CD8-positive, alpha-beta memory T cell (primary cell): Measurements from ENCODE around the gene IGSF3. TPM values are rescaled to one million over a fixed set of nuclear protein-coding genes. Genes with fewer than 3 reads are reported as not detected.

Experiments
- CTCF ChIA-PET: fragments of 350-600 bp; sonication (Branson Sonifier 250); formaldehyde crosslinking; loops from one replicate; lab custom pipeline; 2021; ENCODE audit warnings: antibody characterized with exemption; lab: Charles Lee
- POLR2A ChIA-PET: fragments of 350-600 bp; sonication (Branson Sonifier 250); formaldehyde crosslinking; loops from one replicate; lab custom pipeline; 2021; ENCODE audit warnings: antibody characterized with exemption; lab: Charles Lee
- DNase-seq, 5 donors: peaks; one replicate each; pipeline versions ENCODE4 v3.0.0 to v3.0.0-alpha.2; 2020 to 2022; ENCODE audit warnings: mixed read lengths in 1 of 5
- H3K27ac ChIP-seq: one replicate; pipeline ENCODE4 v1.7.0; 2013; ENCODE audit warnings: low read depth, mild to moderate bottlenecking, low read length, moderate library complexity
- H3K27me3 ChIP-seq: 2 replicates; pipeline ENCODE4 v1.7.0; 2013; ENCODE audit warnings: low read length, mild to moderate bottlenecking; ENCODE audit not compliant: insufficient read depth, poor library complexity, severe bottlenecking
- H3K36me3 ChIP-seq: 2 replicates; pipeline ENCODE4 v1.7.0; 2013; ENCODE audit warnings: mild to moderate bottlenecking, low read length, moderate library complexity; ENCODE audit not compliant: insufficient read depth
- H3K4me1 ChIP-seq: 2 replicates; pipeline ENCODE4 v1.7.0; 2013; ENCODE audit warnings: mild to moderate bottlenecking, low read length, moderate library complexity; ENCODE audit not compliant: insufficient read depth
- H3K4me3 ChIP-seq: 2 replicates; pipeline ENCODE4 v1.7.0; 2013; ENCODE audit warnings: mild to moderate bottlenecking, low read length
- H3K9me3 ChIP-seq: 2 replicates; pipeline ENCODE4 v1.7.0; 2013; ENCODE audit warnings: mild to moderate bottlenecking, low read length
- H3K27ac Mint-ChIP-seq, 8 donors: one replicate each; pipeline ENCODE4 v1.8.0; 2020 to 2021; ENCODE audit warnings: mixed read lengths in 8 of 8, mild to moderate bottlenecking in 6 of 8, inconsistent platforms in 3 of 8, moderate library complexity in 3 of 8
- H3K27me3 Mint-ChIP-seq, 2 donors: one replicate each; pipeline ENCODE4 v1.8.0; 2020 to 2021; ENCODE audit warnings: mixed read lengths in 2 of 2, mild to moderate bottlenecking in 1 of 2, moderate library complexity in 1 of 2
- H3K36me3 Mint-ChIP-seq, 3 donors: one replicate each; pipeline ENCODE4 v1.8.0; 2020 to 2021; ENCODE audit warnings: mixed read lengths in 3 of 3, inconsistent platforms in 1 of 3, mild to moderate bottlenecking in 1 of 3
- H3K4me1 Mint-ChIP-seq, 3 donors: one replicate each; pipeline ENCODE4 v1.8.0; 2020 to 2021; ENCODE audit warnings: mixed read lengths in 3 of 3, inconsistent platforms in 1 of 3, mild to moderate bottlenecking in 1 of 3
- H3K4me3 Mint-ChIP-seq, 7 donors: one replicate each; pipeline ENCODE4 v1.8.0; 2020 to 2021; ENCODE audit warnings: mixed read lengths in 7 of 7, mild to moderate bottlenecking in 6 of 7, moderate library complexity in 4 of 7, inconsistent platforms in 2 of 7
- H3K9me3 Mint-ChIP-seq, 5 donors: one replicate each; pipeline ENCODE4 v1.8.0; 2020 to 2022; ENCODE audit warnings: mixed read lengths in 5 of 5, mild to moderate bottlenecking in 3 of 5, moderate library complexity in 2 of 5, inconsistent platforms in 1 of 5
- polyA plus RNA-seq: library from polyadenylated mRNA; unstranded; fragments of 300-500 nt; fragmentation: Illumina TruSeq; gene quantifications from one replicate; pipeline ENCODE4 v1.2.3, GENCODE V29; 2021
- total RNA-seq, 2 experiments: library from RNA; stranded (reverse); gene quantifications; one replicate each; pipeline ENCODE4 v1.2.3, GENCODE V29; 2021

IGSF3 gene
- total and polyA plus RNA-seq, 3 experiments from 2014 or later, result 1.8 to 2.0 TPM; not detected in 1

DNA sequence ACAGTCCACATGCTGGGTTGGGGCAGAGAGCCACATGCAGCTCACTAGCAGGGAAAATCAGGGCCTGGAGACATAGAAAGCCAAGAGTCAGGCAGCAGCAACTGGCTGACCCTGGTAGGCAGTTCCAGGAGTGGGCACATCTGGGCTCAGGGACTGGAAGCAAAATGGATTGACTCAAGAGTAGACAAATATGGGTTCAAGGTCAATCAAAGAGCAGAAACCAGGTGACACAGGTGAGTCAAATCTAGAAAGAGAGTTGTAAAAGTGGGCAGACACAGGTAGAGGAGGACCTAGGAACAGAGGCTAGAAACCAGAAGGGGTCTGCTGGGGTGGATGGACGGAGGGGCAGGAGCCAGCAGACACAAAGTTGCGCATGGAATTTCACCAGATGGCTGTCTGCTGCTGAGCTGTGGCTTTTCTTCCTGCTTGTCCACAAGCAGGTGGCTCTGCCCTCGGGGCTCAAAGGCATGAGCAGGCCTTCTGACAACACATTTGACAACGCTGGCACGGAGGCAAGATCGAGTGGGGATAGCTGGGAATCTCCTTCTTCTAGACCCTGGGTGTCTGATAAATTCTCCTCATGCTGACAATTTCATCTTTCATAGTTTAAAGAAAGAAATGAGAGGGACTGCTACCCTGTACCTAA lies 40.8 kb upstream of the IGSF3 start:
- DNase-seq, result no peak
- H3K27me3 ChIP-seq, result no peaks in the 10 kb centered on the region
- Mint-ChIP-seq H3K4me3 (no peak overlapping the region), H3K4me1 (no peaks in the 10 kb centered on the region), H3K27ac (peak overlapping the region in 1 of 8 donors; percentile 52), H3K9me3 (no peaks in the 10 kb centered on the region), H3K36me3 (peaks cover 0 to 16% (median 0%) of the 10 kb centered on the region in 3 donors), H3K27me3 (peaks cover 9 to 24% of the 10 kb centered on the region in 2 donors)
- POLR2A ChIA-PET, result no interaction called here
- no peaks in the 10 kb centered on the region for H3K9me3 ChIP-seq
- H3K36me3 ChIP-seq, result no peaks in the 10 kb centered on the region
- CTCF ChIA-PET, result no interaction called here
- no peak overlapping the region for H3K4me3 ChIP-seq
- H3K4me1 ChIP-seq, result no peaks in the 10 kb centered on the region
- H3K27ac ChIP-seq, result no peak overlapping the region

DNA sequence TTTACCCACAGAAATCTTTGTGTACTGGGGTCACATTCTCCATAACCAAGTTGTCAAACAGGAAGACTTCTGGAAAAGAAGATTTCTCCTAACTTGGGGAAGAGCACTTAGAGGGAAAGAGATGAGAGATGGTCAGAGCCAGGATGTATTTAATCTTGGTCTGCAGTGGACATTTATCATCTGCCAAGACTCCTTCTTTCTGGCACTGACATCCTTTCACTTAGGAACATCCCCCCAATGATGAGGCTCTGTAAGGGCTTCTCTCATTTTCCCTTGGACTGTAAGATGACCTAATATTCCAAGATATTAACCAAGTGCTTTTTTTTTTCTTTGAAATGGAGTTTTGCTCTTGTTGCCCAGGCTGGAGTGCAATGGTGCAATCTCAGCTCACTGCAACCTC lies 39.3 kb upstream of the IGSF3 start:
- ChIA-PET CTCF (no interaction called here), POLR2A (no interaction called here)
- no peak for DNase-seq
- H3K4me3 Mint-ChIP-seq, result no peak overlapping the region
- no peaks in the 10 kb centered on the region for H3K4me1 Mint-ChIP-seq
- H3K9me3 ChIP-seq, result no peaks in the 10 kb centered on the region
- no peaks in the 10 kb centered on the region for H3K4me1 ChIP-seq
- H3K36me3 Mint-ChIP-seq, result peaks cover 0 to 21% (median 0%) of the 10 kb centered on the region in 3 donors
- H3K27ac Mint-ChIP-seq, result no peak overlapping the region
- H3K27me3 ChIP-seq, result no peaks in the 10 kb centered on the region
- H3K27ac ChIP-seq, result no peak overlapping the region
- H3K4me3 ChIP-seq, result no peak overlapping the region
- H3K9me3 Mint-ChIP-seq, result no peaks in the 10 kb centered on the region
- H3K27me3 Mint-ChIP-seq, result peaks cover 7 to 24% of the 10 kb centered on the region in 2 donors
- no peaks in the 10 kb centered on the region for H3K36me3 ChIP-seq

DNA sequence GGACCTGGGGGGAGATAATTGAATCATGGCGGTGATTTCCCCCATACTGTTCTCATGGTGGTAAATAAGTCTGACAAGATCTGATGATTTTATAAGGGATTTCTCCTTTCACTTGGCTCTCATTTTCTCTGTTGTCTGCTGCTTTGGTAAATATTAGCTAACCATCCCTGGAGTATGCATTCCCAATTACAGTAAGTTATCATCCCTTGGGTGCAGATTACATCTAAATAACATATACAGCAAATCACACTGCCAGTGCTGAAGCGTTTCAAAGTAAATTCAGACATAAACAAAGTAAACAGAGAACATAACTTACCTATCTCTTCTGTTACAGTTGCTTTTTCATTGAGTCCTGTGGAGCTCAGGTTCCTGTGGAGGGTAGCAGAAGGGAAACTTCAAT lies 38.6 kb upstream of the IGSF3 start:
- H3K36me3 ChIP-seq, result no peaks in the 10 kb centered on the region
- no peaks in the 10 kb centered on the region for H3K9me3 ChIP-seq
- H3K4me3 Mint-ChIP-seq, result no peak overlapping the region
- DNase-seq, result no peak
- H3K36me3 Mint-ChIP-seq, result peaks cover 0 to 21% (median 0%) of the 10 kb centered on the region in 3 donors
- H3K4me3 ChIP-seq, result no peak overlapping the region
- CTCF ChIA-PET, result no interaction called here
- no peaks in the 10 kb centered on the region for H3K9me3 Mint-ChIP-seq
- POLR2A ChIA-PET, result no interaction called here
- H3K27ac Mint-ChIP-seq, result no peak overlapping the region
- H3K27me3 Mint-ChIP-seq, result peaks cover 7 to 24% of the 10 kb centered on the region in 2 donors
- no peaks in the 10 kb centered on the region for H3K27me3 ChIP-seq
- no peak overlapping the region for H3K27ac ChIP-seq
- H3K4me1 ChIP-seq, result no peaks in the 10 kb centered on the region
- H3K4me1 Mint-ChIP-seq, result no peaks in the 10 kb centered on the region

DNA sequence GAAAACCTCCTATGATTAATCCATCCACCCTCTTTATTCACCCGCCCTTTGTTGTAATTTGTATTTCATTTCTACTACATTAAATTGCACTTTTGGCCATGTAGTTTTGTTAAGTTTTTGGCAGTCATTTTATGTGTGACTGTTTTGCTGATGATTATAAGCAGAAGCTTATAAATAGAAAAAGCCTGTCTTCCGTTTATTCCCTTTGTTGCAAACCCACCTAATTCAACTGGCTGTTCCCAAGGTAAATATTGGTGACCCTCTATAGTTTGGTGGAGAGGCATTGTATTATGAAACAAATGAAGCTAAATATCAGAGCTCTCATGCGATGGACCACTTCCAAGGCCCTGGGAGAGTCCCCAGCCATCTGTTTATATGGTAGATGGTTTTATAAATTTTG lies 36.7 kb upstream of the IGSF3 start:
- Mint-ChIP-seq H3K4me1 (no peaks in the 10 kb centered on the region), H3K27me3 (peaks cover 7 to 20% of the 10 kb centered on the region in 2 donors), H3K4me3 (no peak overlapping the region), H3K36me3 (peaks cover 0 to 24% (median 0%) of the 10 kb centered on the region in 3 donors), H3K9me3 (no peaks in the 10 kb centered on the region), H3K27ac (no peak overlapping the region)
- Histone ChIP-seq H3K4me3 (no peak overlapping the region), H3K9me3 (no peaks in the 10 kb centered on the region), H3K27me3 (no peaks in the 10 kb centered on the region), H3K27ac (no peak overlapping the region), H3K36me3 (no peaks in the 10 kb centered on the region), H3K4me1 (no peaks in the 10 kb centered on the region)
- POLR2A ChIA-PET, result no interaction called here
- DNase-seq, result no peak
- CTCF ChIA-PET, result no interaction called here

DNA sequence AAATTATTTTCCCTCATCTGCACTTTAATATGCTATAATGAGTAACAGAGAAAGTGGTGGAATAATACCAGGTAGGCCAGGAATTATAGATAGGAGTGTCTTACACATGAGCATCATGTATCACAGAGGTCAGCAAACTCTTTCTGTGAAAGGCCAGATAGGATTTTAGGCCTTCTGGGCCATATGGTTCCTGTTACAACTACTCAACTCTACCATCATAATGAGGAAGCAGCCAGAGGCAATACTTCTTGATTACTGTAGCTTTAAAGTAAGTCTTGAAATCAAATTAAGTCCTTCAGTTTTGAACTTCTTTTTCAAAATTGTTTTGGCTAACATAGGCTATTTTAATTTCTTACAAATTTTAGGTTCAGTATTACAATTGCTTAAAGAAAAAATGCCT lies 32.1 kb upstream of the IGSF3 start:
- Mint-ChIP-seq H3K27ac (no peak overlapping the region), H3K36me3 (peaks cover 0 to 8% (median 0%) of the 10 kb centered on the region in 3 donors), H3K9me3 (no peaks in the 10 kb centered on the region)

DNA sequence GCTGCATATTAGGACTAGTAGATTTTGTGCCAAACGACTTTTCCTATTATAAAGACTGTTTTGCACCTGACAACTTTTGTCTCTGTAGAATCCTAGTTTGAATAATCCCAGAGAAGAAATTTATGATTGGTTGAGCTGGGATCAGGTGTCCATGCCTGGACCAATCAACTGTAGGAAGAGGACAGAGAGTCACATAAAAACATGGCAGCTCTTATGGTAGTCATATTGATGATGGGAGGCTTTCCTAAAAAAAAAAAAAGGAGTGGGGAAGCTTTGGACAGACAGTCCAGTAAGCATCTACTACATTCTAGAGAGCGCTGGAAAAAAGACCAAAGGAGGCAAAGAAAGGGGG lies 30.7 kb upstream of the IGSF3 start:
- no peak overlapping the region for H3K4me3 Mint-ChIP-seq
- Histone ChIP-seq H3K4me3 (no peak overlapping the region), H3K27me3 (no peaks in the 10 kb centered on the region), H3K4me1 (no peaks in the 10 kb centered on the region), H3K9me3 (no peaks in the 10 kb centered on the region), H3K27ac (no peak overlapping the region), H3K36me3 (no peaks in the 10 kb centered on the region)
- H3K27ac Mint-ChIP-seq, result no peak overlapping the region
- H3K9me3 Mint-ChIP-seq, result no peaks in the 10 kb centered on the region
- H3K27me3 Mint-ChIP-seq, result no peaks in the 10 kb centered on the region
- no peaks in the 10 kb centered on the region for H3K4me1 Mint-ChIP-seq
- ChIA-PET POLR2A (no interaction called here), CTCF (no interaction called here)
- no peak for DNase-seq
- peaks cover 0 to 7% (median 0%) of the 10 kb centered on the region in 3 donors for H3K36me3 Mint-ChIP-seq

More for the DNA sequence above, 32.1 kb upstream of the IGSF3 start:
- H3K27me3 Mint-ChIP-seq, result no peaks in the 10 kb centered on the region
- no peak overlapping the region for H3K4me3 Mint-ChIP-seq
- H3K4me1 Mint-ChIP-seq, result no peaks in the 10 kb centered on the region
- no peaks in the 10 kb centered on the region for H3K36me3 ChIP-seq
- no peak for DNase-seq
- H3K4me3 ChIP-seq, result no peak overlapping the region
- POLR2A ChIA-PET, result no interaction called here
- no peaks in the 10 kb centered on the region for H3K9me3 ChIP-seq
- CTCF ChIA-PET, result no interaction called here
- no peak overlapping the region for H3K27ac ChIP-seq
- H3K4me1 ChIP-seq, result no peaks in the 10 kb centered on the region
- H3K27me3 ChIP-seq, result no peaks in the 10 kb centered on the region

DNA sequence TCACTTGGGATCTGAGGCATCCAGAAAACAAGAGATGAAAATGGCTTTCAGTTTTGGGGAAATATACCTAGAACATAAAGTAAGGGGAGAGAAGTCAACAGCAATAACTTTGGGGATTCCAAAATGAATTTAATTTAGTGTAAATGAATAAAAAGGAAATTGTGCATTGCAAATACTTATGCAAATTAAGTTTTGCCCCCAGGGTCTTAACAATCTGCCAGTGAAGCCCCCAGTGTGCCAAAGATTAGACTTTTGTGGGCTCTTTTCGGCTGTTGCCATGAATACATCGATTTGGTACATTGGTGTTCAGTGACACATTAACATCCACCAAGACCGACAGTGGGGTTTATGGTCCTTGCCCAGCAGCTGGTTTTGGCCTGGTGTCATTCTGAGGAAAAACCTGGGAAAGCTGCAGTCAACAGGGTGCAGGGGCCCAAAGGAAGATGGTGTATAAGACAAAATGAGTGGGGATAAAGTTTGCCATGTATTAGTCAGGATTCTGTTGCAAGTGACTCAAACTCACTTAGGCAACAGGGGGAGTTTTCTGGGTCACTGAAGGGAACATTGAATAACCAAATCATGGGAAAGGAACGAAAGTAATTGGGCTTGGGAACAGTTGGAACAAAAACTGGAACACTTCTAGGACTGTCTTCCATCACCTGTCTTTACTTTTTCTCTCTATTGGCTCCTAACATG lies 30.2 kb upstream of the IGSF3 start:
- H3K27ac ChIP-seq, result no peak overlapping the region
- H3K36me3 ChIP-seq, result no peaks in the 10 kb centered on the region
- POLR2A ChIA-PET, result no interaction called here
- H3K4me1 ChIP-seq, result no peaks in the 10 kb centered on the region
- H3K4me3 Mint-ChIP-seq, result peak overlapping the region in 1 of 7 donors; percentile 71
- H3K4me1 Mint-ChIP-seq, result no peaks in the 10 kb centered on the region
- H3K27ac Mint-ChIP-seq, result no peak overlapping the region
- CTCF ChIA-PET, result no interaction called here
- H3K4me3 ChIP-seq, result no peak overlapping the region
- DNase-seq, result no peak
- H3K9me3 Mint-ChIP-seq, result no peaks in the 10 kb centered on the region
- no peaks in the 10 kb centered on the region for H3K9me3 ChIP-seq
- H3K36me3 Mint-ChIP-seq, result peaks cover 0 to 3% (median 0%) of the 10 kb centered on the region in 3 donors
- no peaks in the 10 kb centered on the region for H3K27me3 Mint-ChIP-seq
- no peaks in the 10 kb centered on the region for H3K27me3 ChIP-seq

DNA sequence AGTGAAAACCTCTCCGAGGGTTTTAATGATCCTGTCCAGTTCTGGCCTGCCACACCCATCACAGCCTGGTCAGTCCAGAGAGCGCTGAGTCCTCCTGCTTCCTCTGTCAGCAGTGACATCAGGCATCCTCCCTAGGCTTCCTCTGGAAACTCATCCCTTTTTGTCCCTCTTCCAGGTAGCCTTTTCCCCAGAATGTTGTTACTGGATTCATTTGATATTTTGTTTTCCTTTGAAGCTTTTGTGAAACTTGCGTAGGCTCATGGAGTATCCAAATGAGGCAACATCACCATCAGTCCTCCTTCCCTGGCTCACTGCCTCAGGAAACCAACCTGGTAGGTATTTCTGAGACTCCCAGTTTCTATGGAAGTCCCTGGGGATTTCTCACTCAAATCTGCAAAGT lies 27.0 kb upstream of the IGSF3 start:
- Histone ChIP-seq H3K36me3 (no peaks in the 10 kb centered on the region), H3K4me3 (no peak overlapping the region), H3K4me1 (no peaks in the 10 kb centered on the region), H3K27ac (no peak overlapping the region), H3K27me3 (no peaks in the 10 kb centered on the region), H3K9me3 (no peaks in the 10 kb centered on the region)
- no peaks in the 10 kb centered on the region for H3K9me3 Mint-ChIP-seq
- POLR2A ChIA-PET, result no interaction called here
- no peak for DNase-seq
- H3K4me1 Mint-ChIP-seq, result no peaks in the 10 kb centered on the region
- H3K27ac Mint-ChIP-seq, result peak overlapping the region in 1 of 8 donors; percentile 65
- H3K4me3 Mint-ChIP-seq, result no peak overlapping the region
- H3K27me3 Mint-ChIP-seq, result peaks cover 8 to 14% of the 10 kb centered on the region in 2 donors
- peaks cover 0 to 4% (median 2%) of the 10 kb centered on the region in 3 donors for H3K36me3 Mint-ChIP-seq
- CTCF ChIA-PET, result interaction anchor here (1.1 kb wide), 1 partner anchor 22 kb away, joined by 3 read pairs; no protein-coding TSS in a partner anchor
